ENCODE measurements around the gene RDX.
"Not testable (repeated sequence)": the region's sequence is repeated elsewhere in the genome, so short reads cannot be mapped to it uniquely, and the experiment has no call there.

Gene RDX

DNA sequence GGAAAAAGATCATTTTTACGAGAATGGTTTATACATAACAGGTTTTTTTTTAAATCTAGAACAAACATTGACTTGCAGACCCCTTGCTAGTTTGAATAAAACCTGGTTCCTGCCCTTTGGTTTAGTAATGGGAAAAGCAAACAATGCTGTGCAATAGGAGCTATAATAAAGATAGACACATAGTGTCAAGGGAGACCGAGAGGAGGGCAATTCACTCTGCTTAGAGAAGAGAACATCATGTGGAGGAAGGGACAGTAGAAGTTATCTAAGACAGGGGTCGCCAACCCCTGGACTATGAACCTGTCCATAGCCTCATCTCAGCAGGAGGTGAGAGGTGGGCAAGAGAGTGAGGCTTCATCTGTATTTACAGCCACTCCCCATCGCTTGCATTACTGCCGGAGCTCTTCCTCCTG lies 7.0 kb upstream of the RDX start:
- no peak for DNase-seq

DNA sequence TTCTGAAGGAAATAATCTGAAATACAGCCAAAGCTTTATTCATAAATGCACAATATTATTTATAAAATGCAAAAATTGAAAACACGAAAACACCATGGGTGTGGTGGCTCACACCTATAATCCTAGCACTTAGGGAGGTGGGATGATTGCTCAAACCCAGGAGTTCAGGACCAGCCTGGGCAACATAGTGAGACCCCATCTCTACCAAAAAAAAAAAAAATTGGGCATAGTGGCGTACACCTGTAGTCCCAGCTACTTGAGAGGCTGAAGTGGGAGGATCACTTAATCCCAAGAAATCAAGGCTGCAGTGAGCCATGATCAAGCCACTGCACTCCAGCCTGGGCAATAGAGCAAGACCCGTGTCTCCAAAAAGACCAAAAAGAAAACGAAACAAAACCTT lies 5.2 kb upstream of the RDX start:
- DNase-seq = no peak

DNA sequence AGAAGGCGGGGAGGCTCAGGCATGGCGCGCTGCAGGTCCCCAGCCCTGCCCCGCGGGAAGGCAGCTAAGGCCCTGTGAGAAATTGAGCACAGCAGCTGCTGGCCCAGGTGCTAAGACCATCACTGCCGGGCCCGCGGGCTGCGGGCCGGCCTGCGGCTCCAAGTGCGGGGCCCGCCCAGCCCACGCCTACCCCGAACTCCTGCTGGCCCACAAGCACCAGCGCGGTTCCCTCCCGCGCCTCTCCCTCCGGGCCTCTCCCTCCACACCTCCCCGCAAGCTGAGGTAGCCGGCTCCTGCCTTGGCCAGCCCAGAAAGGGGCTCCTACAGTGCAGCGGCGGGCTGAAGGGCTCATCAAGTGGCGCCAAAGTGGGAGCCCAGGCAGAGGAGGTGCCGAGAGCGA lies 4.6 kb upstream of the RDX start:
- no peak for DNase-seq

DNA sequence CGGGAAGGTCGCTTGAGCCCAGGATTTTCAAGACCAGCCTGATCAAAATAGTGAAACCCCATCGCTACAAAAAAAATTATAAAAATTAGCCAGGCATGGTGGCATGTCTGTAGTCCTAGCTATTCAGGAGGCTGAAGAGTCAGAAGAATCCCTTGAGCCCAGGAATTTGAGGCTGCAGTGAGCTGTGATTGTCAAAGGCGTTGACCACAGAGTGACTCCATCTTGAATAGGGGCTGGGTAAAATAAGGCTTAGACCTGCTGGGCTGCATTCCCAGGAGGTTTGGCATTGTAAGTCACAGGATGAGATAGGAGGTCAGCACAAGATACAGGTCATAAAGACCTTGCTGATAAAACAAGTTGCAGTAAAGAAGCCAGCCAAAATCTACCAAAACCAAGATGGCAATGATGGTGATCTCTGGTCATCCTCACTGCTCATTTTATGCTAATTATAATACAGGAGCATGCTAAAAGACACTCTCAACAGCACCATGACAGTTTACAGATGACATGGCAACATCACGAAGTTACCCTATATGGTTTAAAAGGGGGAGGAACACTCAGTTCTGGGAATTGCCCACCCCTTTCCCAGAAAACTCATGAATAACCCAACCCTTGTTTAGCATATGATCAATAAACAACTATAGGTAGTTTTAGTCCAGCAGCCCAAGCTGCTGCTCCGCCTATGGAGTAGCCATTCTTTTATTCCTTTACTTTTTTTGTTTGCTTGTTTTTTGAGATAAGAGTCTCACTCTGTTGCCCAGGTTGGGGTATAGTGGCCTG lies 2.8 kb upstream of the RDX start:
- DNase-seq = no peak

DNA sequence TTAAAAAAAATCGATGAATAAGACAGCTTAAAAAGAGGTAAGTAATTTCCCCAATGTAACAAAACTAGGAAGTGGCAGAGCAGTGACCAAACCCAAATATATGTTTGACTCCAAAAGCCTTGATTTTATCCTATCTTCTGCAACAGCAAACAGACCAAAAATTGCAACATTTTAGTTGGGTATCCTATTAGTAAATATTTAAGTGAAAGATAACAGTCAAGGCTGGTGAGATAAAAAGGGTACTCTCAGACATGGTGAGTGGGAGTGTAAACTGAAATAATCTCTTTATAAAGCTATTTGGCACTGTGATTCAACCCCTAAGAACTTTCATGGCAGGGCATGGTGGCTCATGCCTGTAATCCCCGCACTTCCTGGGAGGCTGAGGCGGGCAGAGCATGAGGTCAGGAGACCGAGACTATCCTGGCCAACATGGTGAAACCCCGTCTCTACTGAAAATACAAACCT lies 1.9 kb upstream of the RDX start:
- DNase-seq = no peak

DNA sequence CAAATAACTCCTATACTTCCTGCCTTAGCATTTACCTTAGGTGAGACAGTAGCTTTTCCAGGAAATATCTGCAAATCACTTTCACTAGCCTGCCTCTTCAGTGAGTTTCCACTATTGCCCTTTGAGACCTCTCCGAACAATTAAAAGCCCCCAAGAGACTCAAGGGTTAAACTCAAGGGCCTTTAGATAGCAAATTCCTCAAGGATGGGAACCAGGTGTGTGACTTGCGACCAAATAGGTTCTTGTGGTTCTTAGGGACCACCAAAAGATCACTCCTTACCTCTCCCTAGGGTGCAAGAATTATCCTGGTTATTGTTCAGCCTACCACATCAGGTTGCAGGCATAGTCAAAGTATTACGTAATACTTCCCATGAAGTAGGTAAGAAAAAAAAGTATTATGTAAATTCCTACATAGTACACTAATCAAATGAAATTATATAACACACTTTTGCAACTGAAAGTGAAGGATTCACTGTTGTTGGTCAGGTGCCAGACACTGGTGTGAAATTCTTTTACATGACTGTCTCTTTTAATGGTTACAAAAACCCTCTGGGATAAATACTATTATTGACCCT lies 1.4 kb upstream of the RDX start:
- DNase-seq = no peak

DNA sequence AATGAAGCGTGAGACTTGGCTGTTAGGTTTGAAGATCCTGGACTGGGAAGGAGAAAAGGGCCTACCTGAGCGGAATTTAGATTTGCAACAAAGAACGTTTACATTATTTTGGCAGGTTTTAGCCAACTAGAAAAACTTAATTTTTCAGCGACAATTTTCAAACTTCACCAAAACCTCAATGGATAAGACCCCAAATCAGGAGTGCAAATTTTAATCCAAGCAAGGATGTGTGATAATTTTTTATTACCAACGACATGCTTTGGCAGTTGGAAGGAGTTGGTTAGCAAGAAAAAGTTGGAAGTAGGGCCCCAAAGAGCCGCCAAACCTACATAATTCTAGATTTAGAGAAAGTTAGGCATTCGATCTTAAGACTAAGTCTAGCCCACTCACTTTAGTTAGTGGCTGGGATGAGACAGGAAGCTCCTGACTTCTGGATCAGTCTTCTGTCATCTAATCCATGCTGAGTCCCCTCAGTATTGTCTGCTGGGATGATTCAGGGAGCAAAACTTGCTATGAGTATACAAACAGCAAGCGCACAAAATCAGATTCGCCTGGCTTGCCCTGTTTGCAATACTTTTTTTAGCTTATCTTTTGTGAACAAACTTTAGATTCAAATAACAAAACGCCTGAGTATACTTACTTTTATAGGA lies 787 bp upstream of the RDX start:
- DNase-seq = no peak

DNA sequence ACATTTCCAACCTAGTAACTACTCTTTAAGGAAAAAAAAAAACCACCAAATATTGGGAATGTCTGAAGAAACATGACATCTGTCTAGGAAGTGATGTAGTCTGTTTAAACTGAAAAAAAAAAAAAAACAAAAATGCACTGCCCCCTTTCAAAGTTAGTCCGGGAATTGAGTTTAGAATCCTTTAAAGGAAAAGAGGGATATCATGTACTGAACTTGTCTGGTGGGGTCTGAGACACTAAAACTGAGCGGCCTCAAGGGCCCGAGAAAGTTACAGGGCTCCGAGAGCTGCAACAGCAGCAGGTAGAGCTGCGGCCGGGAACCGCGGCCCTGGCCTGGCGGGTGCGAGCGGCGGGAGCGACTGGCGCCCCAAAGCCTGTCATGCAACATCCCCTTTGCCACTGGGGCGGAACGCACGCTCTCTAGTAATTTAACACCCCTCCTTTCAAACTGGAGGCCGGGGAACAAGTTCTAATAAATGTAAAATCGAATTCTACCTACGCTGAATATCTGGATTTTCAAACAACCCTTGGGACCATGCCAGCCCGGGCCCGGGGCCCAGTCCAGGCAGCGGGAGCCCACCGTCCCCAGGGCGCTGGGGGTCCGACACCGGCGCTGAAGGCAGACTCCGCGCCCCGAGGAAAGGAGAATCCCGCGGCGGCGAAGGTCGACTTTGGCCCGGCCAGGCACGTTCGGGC lies 736 bp downstream of the RDX start:
- peak; percentile 54 for DNase-seq

DNA sequence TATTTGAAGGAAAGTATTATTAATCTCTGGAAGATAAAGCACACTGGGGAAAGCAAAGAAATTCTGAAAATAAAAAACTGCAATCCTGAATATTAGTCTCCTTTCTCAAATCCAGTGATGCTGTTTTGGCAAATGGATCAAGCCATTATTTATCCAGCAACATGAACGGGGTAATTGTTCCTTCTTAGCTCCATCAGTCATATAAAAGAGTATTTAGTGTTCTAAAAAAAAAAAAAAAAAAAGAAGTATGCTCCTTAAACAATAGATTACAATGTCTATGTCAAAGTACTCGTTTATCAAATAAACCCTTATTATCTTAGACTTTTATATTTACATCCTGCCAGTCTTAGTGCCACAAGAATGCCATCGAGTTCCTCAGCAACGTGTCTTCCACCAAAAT lies 1.3 kb downstream of the RDX start:
- DNase-seq = no peak

DNA sequence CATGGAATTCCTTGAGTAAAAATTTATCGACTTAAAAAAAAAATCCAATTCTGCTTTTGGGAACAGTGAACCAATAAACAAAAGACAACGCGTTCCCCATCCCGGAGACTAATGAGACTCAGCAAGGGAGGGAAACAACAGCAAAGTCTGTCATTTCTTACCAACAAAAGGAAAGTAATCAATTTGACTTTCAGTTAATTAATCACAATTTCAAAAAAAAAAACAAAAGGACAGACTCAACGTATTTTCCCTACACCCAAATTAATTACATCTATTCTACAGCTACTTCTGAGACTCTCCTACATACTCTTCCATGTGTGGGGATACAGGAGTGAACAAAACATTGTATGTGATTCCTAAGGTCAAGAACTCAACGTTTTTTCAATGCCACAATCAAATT lies 1.9 kb downstream of the RDX start:
- DNase-seq = no peak

DNA sequence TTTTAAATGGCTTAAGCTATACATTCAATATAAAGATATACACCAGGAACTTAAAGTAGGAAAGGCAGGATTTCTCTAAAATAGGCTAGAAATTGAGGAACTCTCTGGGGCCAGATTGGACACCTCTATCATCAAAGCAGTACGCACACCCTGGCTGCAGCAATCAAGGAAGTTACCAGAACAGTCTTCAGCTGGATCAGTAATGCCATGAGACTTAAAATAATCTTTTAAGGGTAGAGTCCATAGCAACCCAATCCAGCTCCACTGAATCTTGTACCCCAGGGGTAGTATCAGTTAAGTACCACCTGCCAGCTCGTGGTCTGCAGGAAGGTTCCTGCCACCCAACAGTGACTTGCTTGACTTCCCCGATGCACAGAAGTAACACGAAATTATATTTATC lies 3.0 kb downstream of the RDX start:
- no peak for DNase-seq

DNA sequence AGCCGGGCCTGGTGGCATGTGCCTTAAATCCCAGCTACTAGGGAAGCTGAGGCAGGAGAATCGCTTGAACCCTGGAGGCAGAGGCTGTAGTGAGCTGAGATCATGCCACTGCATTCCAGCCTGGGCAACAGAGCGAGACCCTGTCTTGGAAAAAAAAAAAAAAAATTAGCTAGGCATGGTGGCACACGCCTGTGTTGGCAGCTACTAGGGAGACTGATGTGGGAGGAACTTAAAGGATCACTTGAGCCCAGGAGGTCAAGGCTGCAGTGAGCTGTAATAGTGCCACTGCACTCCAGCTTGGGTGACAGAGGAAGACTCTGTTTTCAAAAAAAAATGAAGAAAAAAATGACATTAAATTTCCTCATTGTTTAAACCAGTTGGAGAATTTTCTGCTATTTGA lies 4.3 kb downstream of the RDX start:
- not testable (repeated sequence) for DNase-seq

DNA sequence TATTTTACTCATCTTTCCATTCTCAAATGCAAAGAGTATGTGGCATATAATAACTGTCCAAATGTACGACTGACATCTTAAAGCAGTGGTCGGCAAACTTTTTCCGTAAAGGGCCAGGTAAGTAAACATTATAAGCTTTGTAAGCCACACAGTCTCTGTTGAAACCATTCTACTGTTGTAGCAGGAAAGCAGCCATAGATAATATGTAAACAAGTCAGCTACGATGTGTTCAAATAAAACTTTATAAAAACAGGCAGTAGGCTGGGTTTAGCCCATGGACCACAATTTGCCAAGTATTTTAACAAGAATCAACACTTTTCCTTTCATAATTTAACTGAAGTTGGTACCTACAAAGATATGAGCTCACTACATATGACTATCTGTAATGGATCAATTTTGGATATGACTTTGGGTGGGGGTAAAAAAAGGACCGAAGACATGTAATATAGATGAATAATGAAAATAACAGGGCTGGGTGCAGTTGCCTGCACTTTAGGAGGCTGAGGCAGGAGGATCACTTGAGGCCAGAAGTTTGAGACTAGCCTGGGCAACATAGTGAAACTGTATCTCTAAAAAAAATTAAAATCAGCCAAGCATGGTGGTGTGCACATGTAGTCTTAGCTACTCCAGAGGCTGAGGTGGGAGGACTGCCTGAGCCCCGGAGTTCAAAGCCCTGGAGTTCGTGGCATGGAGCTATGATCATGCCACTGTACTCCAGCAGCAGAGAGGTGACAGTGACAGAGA lies 5.7 kb downstream of the RDX start:
- DNase-seq = no peak

DNA sequence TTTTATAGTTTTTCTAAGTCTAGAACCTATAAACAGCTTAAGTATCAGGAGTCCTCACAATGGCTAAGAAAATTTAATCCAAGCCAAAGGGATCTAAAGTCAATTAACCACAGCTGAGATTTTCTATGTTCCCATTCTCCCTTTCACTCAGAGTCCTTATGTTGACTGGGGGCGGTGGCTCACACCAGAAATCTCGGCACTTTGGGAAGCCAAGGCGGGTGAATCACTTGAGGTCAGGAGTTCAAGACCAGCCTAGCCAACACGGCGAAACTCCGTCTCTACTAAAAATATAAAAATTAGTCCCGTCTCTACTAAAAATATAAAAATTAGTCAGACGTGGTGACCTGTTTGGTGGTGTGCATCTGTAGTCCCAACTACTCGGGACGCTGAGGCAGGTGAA lies 6.9 kb downstream of the RDX start:
- DNase-seq = no peak

DNA sequence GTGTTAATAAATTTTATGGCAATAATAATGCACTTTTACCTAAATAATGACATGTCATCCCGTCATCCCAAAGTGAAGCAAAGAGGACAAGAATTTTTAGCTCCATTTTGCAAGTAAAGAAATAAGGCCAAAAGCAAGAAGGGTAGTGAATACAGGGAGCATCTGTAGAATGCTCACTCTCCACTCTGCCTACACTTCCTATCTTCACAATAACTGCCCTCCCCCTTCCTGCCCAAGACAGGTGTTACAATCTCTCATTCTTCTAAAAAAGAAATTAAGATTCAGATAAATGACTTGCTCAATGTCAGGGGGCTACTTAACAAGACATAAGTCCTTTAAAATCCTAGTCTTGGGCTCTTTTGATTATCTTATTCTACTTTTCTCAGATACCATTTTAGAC lies 8.9 kb downstream of the RDX start:
- DNase-seq = no peak

DNA sequence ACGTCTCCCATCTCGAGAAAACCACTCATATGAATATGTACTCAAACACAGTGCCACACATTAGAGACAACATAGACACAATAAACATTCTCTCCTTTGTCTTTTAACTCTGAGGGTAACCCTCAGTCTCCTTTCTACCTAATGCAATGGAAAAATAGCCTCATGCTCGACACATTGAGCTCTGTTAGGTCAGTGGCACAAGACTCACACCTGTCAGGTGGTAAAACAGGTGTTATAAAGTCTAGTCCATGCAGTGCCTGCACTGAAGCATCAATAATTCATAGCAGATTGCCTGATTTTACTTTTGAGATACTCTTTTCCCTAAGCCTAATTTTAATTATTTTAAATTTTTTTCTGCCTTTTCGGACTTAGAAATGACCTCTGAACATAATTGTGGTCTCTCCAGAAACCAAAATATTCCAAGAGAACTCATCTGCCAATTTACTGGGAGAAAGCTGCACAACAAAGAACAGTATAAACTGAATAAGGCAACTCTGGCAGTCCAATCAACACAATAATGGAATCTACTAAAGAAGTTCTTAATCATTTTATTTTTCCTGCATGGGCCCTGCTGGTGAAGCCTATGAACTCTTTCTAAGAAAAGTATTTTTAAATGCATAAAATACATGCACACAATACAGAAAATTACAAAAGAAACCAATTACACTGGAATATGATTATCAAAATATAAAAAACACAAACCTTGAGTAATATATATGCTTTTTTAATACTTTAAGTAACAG lies 9.9 kb downstream of the RDX start:
- DNase-seq = no peak

DNA sequence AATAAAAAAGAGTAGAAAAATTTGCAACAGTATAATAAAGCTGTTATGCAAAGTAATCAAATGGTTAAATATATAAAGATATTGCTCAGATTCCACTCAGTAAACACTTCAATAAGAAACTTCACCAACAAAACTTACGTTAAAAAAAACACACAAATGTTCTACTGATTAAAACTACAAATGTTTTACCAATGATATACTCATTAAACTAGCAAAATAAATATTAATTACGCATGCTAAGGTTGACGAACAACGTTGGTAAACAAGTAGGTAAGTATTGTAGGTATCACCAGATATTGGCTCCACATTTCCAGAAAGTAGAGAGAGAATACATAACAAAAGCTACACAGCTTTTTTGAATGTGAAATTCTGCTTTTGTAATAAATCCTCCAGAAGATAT lies 12.6 kb downstream of the RDX start:
- DNase-seq = no peak

DNA sequence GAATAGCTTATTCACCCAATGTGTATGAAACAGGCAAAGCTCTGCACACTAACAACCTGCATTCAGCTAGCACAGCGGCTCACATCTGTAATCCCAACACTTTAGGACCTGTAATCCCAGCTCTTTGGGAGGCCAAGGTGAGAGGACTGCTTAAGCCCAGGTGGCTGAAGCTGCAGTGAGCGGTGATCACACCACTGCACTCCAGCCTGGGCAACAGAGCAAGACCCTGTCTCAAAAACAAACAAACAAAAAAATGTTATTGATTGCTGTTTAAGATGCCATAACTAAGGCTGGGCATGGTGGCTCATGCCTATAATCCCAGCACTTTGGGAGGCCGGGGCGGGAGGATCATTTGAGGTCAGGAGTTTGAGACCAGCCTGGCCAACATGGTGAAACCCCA lies 15.8 kb downstream of the RDX start:
- DNase-seq = not testable (repeated sequence)

DNA sequence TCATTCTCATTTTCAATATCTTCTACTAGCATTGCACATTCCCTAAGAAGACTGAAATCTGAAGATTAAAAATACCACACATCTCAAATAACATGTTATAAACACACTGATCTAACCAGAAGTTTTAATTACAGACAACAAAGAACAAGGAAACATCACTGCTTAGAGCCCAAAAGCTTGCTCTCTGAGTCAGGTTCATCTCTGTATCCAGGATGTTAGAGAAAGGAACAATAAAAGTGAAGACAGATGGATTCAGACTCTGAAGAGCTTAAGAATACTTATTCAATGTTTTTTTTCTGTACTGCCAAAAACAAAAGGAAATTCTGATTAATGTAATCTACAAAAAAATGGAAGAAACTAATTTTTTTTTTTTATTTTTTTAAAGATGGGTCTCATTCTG lies 16.5 kb downstream of the RDX start:
- DNase-seq = no peak

DNA sequence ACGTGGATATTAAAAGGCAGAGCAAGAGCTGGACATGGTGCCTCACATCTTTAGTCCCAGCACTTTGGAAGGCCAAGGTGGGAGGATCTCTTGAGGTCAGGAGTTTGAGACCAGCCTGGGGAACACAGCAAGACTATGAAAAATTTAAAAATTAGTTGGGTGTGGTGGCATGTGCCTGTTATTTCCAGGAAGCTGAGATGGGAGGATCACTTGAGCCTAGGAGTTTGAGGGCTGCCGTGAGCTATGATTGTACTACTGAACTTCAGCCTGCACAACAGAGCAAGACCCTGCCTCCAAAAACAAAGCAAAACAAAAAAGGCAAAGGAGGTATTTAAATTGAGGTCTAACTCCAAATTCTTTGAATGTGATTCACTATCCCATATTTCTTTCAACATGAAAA lies 23.5 kb downstream of the RDX start:
- DNase-seq = no peak

DNA sequence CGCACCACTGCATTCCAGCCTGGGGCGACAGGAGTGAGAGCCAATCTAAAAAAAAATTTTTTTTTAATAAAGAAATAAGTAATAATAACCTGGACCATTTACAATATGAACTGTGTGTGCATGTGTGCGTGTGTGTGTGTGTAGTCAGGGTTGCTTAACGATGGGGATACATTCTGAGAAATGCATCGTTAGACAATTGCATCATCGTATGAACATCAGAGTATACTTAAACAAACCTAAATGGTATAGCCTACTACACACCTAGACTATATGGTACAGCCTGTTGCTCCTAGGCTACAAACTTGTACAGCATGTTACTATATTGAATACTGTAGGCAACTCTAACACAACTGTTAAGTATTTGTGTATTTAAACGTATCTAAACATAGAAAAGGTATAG lies 26.4 kb downstream of the RDX start:
- no peak for DNase-seq

DNA sequence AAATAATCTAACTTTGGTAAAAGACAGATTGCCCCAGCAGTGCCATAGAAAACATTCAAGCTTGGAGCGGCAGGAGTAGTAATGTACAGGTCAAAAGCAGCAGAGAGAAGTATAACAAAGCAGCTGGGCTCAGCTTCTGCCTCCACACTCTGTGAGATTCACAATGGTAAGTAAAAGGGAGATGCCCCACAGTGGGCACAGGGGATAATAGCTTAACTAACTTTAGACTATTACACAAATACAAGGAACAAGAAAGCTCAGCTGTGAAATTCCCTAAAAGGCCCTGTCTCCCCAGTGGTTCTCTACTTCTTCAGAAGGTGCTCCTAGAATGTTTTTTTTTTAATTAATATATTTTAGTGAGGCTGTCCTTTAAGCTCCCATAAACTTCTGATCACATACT lies 28.0 kb downstream of the RDX start:
- no peak for DNase-seq

DNA sequence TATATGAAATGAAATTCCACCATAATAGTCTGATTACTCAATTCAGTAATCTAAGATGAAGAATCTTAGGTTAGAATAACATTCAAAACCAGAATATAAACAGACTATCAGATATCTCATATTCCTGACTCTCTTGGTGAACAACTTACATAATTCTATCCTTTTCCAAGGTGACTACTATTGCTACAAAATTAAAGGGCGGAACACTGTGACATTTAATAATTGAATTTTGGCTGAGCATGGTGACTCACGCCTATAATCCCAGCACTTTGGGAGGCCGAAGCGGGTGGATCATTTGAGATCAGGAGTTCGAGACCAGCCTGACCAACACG lies 34.4 kb downstream of the RDX start:
- no peak for DNase-seq

Data from CD4-positive, alpha-beta T cell treated with Interleukin-10 for 1 hour (primary cell).